GM21528 (cell line): Measurements from ENCODE around the gene ARHGDIB.
A peak's percentile ranks its signal among the peaks of the same experiment; 100 is the strongest.

Experiments
- ATAC-seq: cut with Tn5 transposase; IDR thresholded peaks from one replicate; pipeline ENCODE4 v1.9.1; 2021; ENCODE audit warnings: mild to moderate bottlenecking, moderate library complexity; ENCODE audit not compliant: unreplicated experiment, low FRiP score

ARHGDIB gene

GRCh38 chr12:14936224-14936861 is 25.1 kb downstream of the ARHGDIB start:
- no peak for ATAC-seq

- ATAC-seq, result no peak
Observed at GRCh38 chr12:14935031-14935430, 26.4 kb downstream of the ARHGDIB start.

GRCh38 chr12:14934511-14934910 is 26.9 kb downstream of the ARHGDIB start:
- ATAC-seq, result no peak

- no peak for ATAC-seq
Observed at GRCh38 chr12:14931791-14932560, 29.4 kb downstream of the ARHGDIB start.

GRCh38 chr12:14931359-14931758 is 30.0 kb downstream of the ARHGDIB start:
- ATAC-seq, result no peak

- no peak for ATAC-seq
Observed at GRCh38 chr12:14930299-14930698, 31.1 kb downstream of the ARHGDIB start.

GRCh38 chr12:14928931-14929330 is 32.5 kb downstream of the ARHGDIB start:
- no peak for ATAC-seq

GRCh38 chr12:14927267-14927666 is 34.1 kb downstream of the ARHGDIB start:
- ATAC-seq, result no peak

- ATAC-seq, result no peak
Observed at GRCh38 chr12:14924541-14924940, 36.9 kb downstream of the ARHGDIB start.

- ATAC-seq, result no peak
Observed at GRCh38 chr12:14923944-14924343, 37.5 kb downstream of the ARHGDIB start.

GRCh38 chr12:14921218-14921617 is 40.2 kb downstream of the ARHGDIB start:
- ATAC-seq, result peak; percentile 77

GRCh38 chr12:14920475-14921126 is 40.8 kb downstream of the ARHGDIB start:
- peak; percentile 89 for ATAC-seq

- ATAC-seq, result no peak
Observed at GRCh38 chr12:14919455-14919854, 41.9 kb downstream of the ARHGDIB start.

GRCh38 chr12:14915736-14916135 is 45.7 kb downstream of the ARHGDIB start:
- no peak for ATAC-seq

- no peak for ATAC-seq
Observed at GRCh38 chr12:14913381-14913781, 48.0 kb downstream of the ARHGDIB start.

GRCh38 chr12:14911131-14911530 is 50.3 kb downstream of the ARHGDIB start:
- no peak for ATAC-seq

GRCh38 chr12:14910090-14910915 is 51.1 kb downstream of the ARHGDIB start:
- ATAC-seq, result no peak

GRCh38 chr12:14907953-14908352 is 53.4 kb downstream of the ARHGDIB start:
- ATAC-seq, result no peak

GRCh38 chr12:14906114-14906513 is 55.3 kb downstream of the ARHGDIB start:
- no peak for ATAC-seq

GRCh38 chr12:14905269-14906004 is 56.0 kb downstream of the ARHGDIB start:
- no peak for ATAC-seq
